ENCODE data around the gene PHF23. TPM values are rescaled to one million over a fixed set of nuclear protein-coding genes. Genes with fewer than 3 reads are reported as not detected.

The PHF23 gene
- total and polyA plus RNA-seq, 3 experiments from 2014 or later = 25.8 to 51.9 (median 48.0) TPM

GRCh38 chr17:7241783-7242716 lies 2.8 kb upstream of the PHF23 start, which contains the start of gene GABARAP:
TSS of gene GABARAP (minus strand) at chr17:7242449. CDS start at chr17:7242330, 119 bp downstream.
- H3K27me3 ChIP-seq (ENCODE audit: insufficient read depth, low read length, poor library complexity, severe bottlenecking) = no peaks in the 10 kb centered on the region
- ChIA-PET CTCF (interaction anchor here (0.6 to 2.8 kb wide), 12 partner anchors 9 to 610 kb away, joined by 3 to 13 read pairs (median 3); partner anchors contain the start of genes ACADVL, CLDN7, CTDNEP1 and DLG4), POLR2A (interaction anchor here (1.0 to 4.3 kb wide), 10 partner anchors 8 to 206 kb away, joined by 4 to 16 read pairs (median 8); partner anchors contain the start of genes ACADVL, ACAP1, CTDNEP1 and DLG4)
- Mint-ChIP-seq H3K4me1 (peaks cover 41 to 48% (median 43%) of the 10 kb centered on the region in 3 donors), H3K27ac (peak within 1 kb of the TSS; percentile 96 to 100 (median 99)), H3K4me3 (peak within 1 kb of the TSS; percentile 93 to 98 (median 96)), H3K9me3 (peaks cover 0 to 3% (median 0%) of the 10 kb centered on the region in 5 donors), H3K27me3 (peaks cover 0 to 11% of the 10 kb centered on the region in 2 donors), H3K36me3 (peaks cover 0 to 71% (median 22%) of the 10 kb centered on the region in 3 donors)
- H3K27ac ChIP-seq (ENCODE audit: low read depth, low read length) = peak within 1 kb of the TSS; percentile 69
- peaks cover 35% of the 10 kb centered on the region for H3K36me3 ChIP-seq (ENCODE audit: insufficient read depth, low read length)
- peak; percentile 88 to 94 (median 90) for DNase-seq
- H3K4me3 ChIP-seq (ENCODE audit: low read length) = peak within 1 kb of the TSS; percentile 78
- H3K9me3 ChIP-seq (ENCODE audit: low read length) = no peaks in the 10 kb centered on the region
- peaks cover 35% of the 10 kb centered on the region for H3K4me1 ChIP-seq (ENCODE audit: insufficient read depth, low read length)

DNA sequence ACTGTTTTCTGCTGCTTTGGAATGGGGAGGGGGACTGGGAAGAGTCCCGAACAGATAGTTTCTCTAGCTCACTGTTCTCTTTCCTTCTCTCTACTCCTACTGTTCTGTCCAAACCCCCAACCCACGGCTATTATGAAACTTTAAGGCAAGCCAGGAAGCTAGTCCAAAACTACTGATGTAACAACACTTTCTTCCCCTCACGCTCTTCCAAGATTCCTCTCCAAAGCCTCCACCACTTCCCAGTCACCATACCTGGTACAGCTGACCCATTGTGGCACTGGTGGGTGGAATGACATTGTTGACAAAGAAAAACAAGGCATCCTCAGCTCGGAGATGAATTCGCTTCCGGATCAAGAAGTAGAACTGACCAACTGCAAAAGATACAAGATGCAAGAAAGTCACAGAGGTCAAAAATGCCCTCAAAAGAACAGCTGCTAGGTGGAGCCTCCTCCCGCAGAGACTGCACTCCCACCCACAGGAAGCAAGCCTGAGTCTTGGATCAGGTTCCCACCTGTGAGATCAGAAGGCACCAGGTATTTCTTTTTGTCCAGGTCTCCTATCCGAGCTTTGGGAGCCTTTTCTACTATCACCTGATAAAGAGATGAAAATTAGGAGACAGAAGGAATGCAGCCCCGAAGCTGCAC lies 2.0 kb upstream of the PHF23 start:
- H3K4me3 Mint-ChIP-seq = peak overlapping the region; percentile 93 to 98 (median 96)
- Histone ChIP-seq H3K27me3 (ENCODE audit: insufficient read depth, low read length, poor library complexity, severe bottlenecking) (no peaks in the 10 kb centered on the region), H3K27ac (ENCODE audit: low read depth, low read length) (peak overlapping the region; percentile 69), H3K9me3 (ENCODE audit: low read length) (no peaks in the 10 kb centered on the region), H3K4me3 (ENCODE audit: low read length) (peak overlapping the region; percentile 78), H3K36me3 (ENCODE audit: insufficient read depth, low read length) (peaks cover 26% of the 10 kb centered on the region), H3K4me1 (ENCODE audit: insufficient read depth, low read length) (peaks cover 35% of the 10 kb centered on the region)
- H3K27ac Mint-ChIP-seq = peak overlapping the region; percentile 96 to 100 (median 99)
- H3K4me1 Mint-ChIP-seq = peaks cover 43 to 50% (median 47%) of the 10 kb centered on the region in 3 donors
- ChIA-PET CTCF (interaction anchor here (1.1 to 2.6 kb wide), 3 partner anchors 21 to 195 kb away, joined by 3 to 13 read pairs (median 3); partner anchors contain the start of genes ACADVL, CLDN7 and DLG4), POLR2A (interaction anchor here (1.5 to 4.3 kb wide), 4 partner anchors 10 to 95 kb away, joined by 4 to 16 read pairs (median 10); partner anchors contain the start of genes ACAP1, CTDNEP1, ELP5 and NEURL4)
- H3K27me3 Mint-ChIP-seq = peaks cover 0 to 11% of the 10 kb centered on the region in 2 donors
- peaks cover 0 to 3% (median 0%) of the 10 kb centered on the region in 5 donors for H3K9me3 Mint-ChIP-seq
- peaks cover 0 to 71% (median 20%) of the 10 kb centered on the region in 3 donors for H3K36me3 Mint-ChIP-seq
- DNase-seq = no peak

DNA sequence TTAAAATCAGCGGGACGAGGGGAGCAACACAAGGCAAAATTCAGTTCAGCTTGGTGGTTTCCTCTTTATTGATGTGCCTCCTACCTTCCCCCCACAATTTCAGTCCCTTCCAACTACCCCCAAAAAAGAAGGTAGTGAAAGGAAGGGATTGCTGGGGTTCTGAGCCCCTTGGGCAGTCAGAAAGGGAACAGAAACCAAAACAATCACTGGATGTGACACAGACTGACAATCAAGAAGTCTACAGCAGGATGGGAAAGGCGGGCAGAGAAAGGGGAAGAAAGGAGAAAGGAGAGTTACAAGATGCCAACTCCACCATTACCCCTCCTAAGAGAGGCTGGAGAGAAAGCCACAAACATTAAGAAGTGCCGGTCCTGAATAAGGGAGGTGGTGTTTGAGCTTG lies 1.1 kb upstream of the PHF23 start:
- CTCF ChIA-PET = interaction anchor here (1.2 to 2.6 kb wide), 2 partner anchors 9 to 20 kb away, joined by 5 to 13 read pairs; partner anchors contain the start of genes ACADVL and DLG4
- no peak overlapping the region for H3K27ac ChIP-seq (ENCODE audit: low read depth, low read length)
- POLR2A ChIA-PET = interaction anchor here (0.7 to 4.3 kb wide), 4 partner anchors 11 to 343 kb away, joined by 3 to 31 read pairs (median 10); partner anchors contain the start of genes ACADVL, CTDNEP1, DLG4 and ELP5
- H3K27me3 Mint-ChIP-seq = peaks cover 0 to 11% of the 10 kb centered on the region in 2 donors
- no peak for DNase-seq
- peaks cover 0 to 3% (median 0%) of the 10 kb centered on the region in 5 donors for H3K9me3 Mint-ChIP-seq
- no peaks in the 10 kb centered on the region for H3K27me3 ChIP-seq (ENCODE audit: insufficient read depth, low read length, poor library complexity, severe bottlenecking)
- H3K9me3 ChIP-seq (ENCODE audit: low read length) = no peaks in the 10 kb centered on the region
- no peak overlapping the region for H3K4me3 ChIP-seq (ENCODE audit: low read length)
- peaks cover 26% of the 10 kb centered on the region for H3K36me3 ChIP-seq (ENCODE audit: insufficient read depth, low read length)
- H3K36me3 Mint-ChIP-seq = peaks cover 0 to 73% (median 23%) of the 10 kb centered on the region in 3 donors
- H3K27ac Mint-ChIP-seq = peak overlapping the region in 7 of 8 donors; percentile 88 to 100 (median 99)
- peaks cover 35% of the 10 kb centered on the region for H3K4me1 ChIP-seq (ENCODE audit: insufficient read depth, low read length)
- H3K4me1 Mint-ChIP-seq = peaks cover 42 to 57% (median 47%) of the 10 kb centered on the region in 3 donors
- H3K4me3 Mint-ChIP-seq = peak overlapping the region; percentile 93 to 99 (median 96)

- Mint-ChIP-seq H3K27me3 (peaks cover 0 to 11% of the 10 kb centered on the region in 2 donors), H3K4me1 (peaks cover 54 to 72% (median 61%) of the 10 kb centered on the region in 3 donors), H3K27ac (peak overlapping the region; percentile 85 to 99 (median 96)), H3K9me3 (peaks cover 0 to 3% (median 0%) of the 10 kb centered on the region in 5 donors), H3K36me3 (peaks cover 0 to 75% (median 21%) of the 10 kb centered on the region in 3 donors), H3K4me3 (peak overlapping the region; percentile 93 to 99 (median 96))
- H3K4me3 ChIP-seq (ENCODE audit: low read length) = peak overlapping the region; percentile 83
- H3K27me3 ChIP-seq (ENCODE audit: insufficient read depth, low read length, poor library complexity, severe bottlenecking) = no peaks in the 10 kb centered on the region
- peaks cover 45% of the 10 kb centered on the region for H3K4me1 ChIP-seq (ENCODE audit: insufficient read depth, low read length)
- no peaks in the 10 kb centered on the region for H3K9me3 ChIP-seq (ENCODE audit: low read length)
- POLR2A ChIA-PET = interaction anchor here (0.7 to 4.3 kb wide), 7 partner anchors 12 to 449 kb away, joined by 4 to 31 read pairs (median 6); partner anchors contain the start of genes ACADVL, CTDNEP1, DLG4 and ELP5
- H3K27ac ChIP-seq (ENCODE audit: low read depth, low read length) = peak overlapping the region; percentile 90
- peak in 3 of 5 donors; percentile 11 to 65 (median 50) for DNase-seq
- H3K36me3 ChIP-seq (ENCODE audit: insufficient read depth, low read length) = peaks cover 20% of the 10 kb centered on the region
- CTCF ChIA-PET = interaction anchor here (0.9 to 1.6 kb wide), 4 partner anchors 13 to 449 kb away, joined by 4 read pairs; partner anchors contain the start of genes CTDNEP1 and TP53
These were observed 702 bp downstream of the PHF23 start for GRCh38 chr17:7238420-7239090.

DNA sequence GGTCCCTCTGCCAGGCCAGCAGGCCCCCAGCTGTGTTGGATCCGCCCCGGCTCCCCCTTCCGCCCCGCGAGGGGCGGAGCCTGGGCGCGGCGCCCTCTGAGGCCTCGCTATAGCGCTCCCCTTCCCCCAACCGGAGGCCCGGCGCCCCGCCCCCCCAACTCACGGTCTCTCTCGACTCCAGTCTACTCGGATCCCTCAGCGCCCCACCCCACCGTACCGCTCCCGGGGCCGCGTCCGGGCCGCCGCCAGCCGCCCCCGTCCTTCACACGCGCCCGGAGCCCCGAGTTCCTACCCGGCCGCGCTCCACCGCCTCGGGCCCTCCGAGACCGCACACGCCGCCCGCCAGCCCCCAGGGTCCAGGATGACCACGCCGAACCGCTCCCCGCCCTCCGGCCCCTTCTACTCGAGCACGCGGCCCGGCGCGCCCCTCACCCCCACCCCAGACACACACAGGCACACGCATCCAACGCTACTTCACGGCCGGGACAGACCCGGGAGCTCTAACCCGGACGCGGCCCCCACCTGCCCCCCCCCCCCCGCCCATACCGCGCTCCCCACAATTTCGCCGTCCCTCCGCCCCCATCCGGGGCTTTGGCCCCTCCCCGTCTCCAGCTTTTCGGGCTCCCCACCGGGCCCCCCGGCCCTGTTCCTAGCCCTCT lies 1.4 kb downstream of the PHF23 start:
- Histone ChIP-seq H3K4me3 (ENCODE audit: low read length) (peak overlapping the region; percentile 34), H3K27ac (ENCODE audit: low read depth, low read length) (peak overlapping the region; percentile 29), H3K4me1 (ENCODE audit: insufficient read depth, low read length) (peaks cover 46% of the 10 kb centered on the region), H3K27me3 (ENCODE audit: insufficient read depth, low read length, poor library complexity, severe bottlenecking) (no peaks in the 10 kb centered on the region), H3K9me3 (ENCODE audit: low read length) (no peaks in the 10 kb centered on the region), H3K36me3 (ENCODE audit: insufficient read depth, low read length) (peaks cover 20% of the 10 kb centered on the region)
- H3K4me1 Mint-ChIP-seq = peaks cover 55 to 74% (median 63%) of the 10 kb centered on the region in 3 donors
- CTCF ChIA-PET = interaction anchor here (0.9 to 1.6 kb wide), 5 partner anchors 14 to 450 kb away, joined by 4 read pairs; partner anchors contain the start of genes CTDNEP1, DLG4 and TP53
- H3K27ac Mint-ChIP-seq = peak overlapping the region; percentile 13 to 99 (median 82)
- H3K36me3 Mint-ChIP-seq = peaks cover 0 to 73% (median 21%) of the 10 kb centered on the region in 3 donors
- POLR2A ChIA-PET = interaction anchor here (0.7 to 4.3 kb wide), 8 partner anchors 13 to 449 kb away, joined by 3 to 31 read pairs (median 5); partner anchors contain the start of genes ACADVL, CTDNEP1, DLG4 and ELP5
- H3K9me3 Mint-ChIP-seq = peaks cover 0 to 3% (median 0%) of the 10 kb centered on the region in 5 donors
- H3K4me3 Mint-ChIP-seq = peak overlapping the region; percentile 93 to 99 (median 96)
- peaks cover 0 to 8% of the 10 kb centered on the region in 2 donors for H3K27me3 Mint-ChIP-seq
- peak; percentile 64 to 88 (median 75) for DNase-seq

DNA sequence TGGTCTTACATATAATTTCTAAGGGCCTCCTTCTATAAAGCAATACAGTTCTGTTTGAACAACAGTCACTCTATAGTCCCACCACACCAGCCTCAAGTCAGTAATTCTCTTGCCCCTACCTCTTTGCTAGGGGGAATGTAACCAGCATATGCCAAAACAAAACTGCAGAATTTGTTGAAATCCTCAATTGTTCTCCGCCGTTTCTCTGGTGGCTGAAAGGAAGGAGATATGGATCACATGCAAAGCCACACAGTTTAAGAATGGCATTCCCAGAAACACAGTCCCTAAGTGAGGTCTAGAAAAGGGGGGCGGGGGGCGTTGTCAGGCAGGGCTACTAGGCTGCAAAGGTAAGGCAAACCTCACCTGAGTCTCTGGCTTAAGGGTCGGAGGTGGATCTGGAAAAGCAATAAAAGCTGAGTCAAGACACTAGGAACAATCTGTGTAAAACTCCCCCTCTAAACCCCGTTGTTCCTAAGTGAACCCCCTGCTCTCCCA lies 1.9 kb downstream of the PHF23 start:
- H3K9me3 ChIP-seq (ENCODE audit: low read length) = no peaks in the 10 kb centered on the region
- DNase-seq = no peak
- peaks cover 52% of the 10 kb centered on the region for H3K4me1 ChIP-seq (ENCODE audit: insufficient read depth, low read length)
- Mint-ChIP-seq H3K27ac (peak overlapping the region; percentile 13 to 99 (median 82)), H3K4me3 (peak overlapping the region; percentile 93 to 99 (median 96)), H3K27me3 (peaks cover 0 to 5% of the 10 kb centered on the region in 2 donors), H3K36me3 (peaks cover 0 to 70% (median 20%) of the 10 kb centered on the region in 3 donors), H3K9me3 (no peaks in the 10 kb centered on the region), H3K4me1 (peaks cover 55 to 75% (median 62%) of the 10 kb centered on the region in 3 donors)
- POLR2A ChIA-PET = interaction anchor here (0.5 to 4.3 kb wide), 5 partner anchors 14 to 202 kb away, joined by 3 to 31 read pairs (median 11); partner anchors contain the start of genes ACADVL, CTDNEP1, DLG4 and ELP5
- H3K27ac ChIP-seq (ENCODE audit: low read depth, low read length) = peak overlapping the region; percentile 17
- CTCF ChIA-PET = interaction anchor here (1.2 to 1.6 kb wide), 2 partner anchors 17 to 18 kb away, joined by 4 read pairs; partner anchors contain the start of gene DLG4
- H3K27me3 ChIP-seq (ENCODE audit: insufficient read depth, low read length, poor library complexity, severe bottlenecking) = no peaks in the 10 kb centered on the region
- H3K4me3 ChIP-seq (ENCODE audit: low read length) = peak overlapping the region; percentile 34
- H3K36me3 ChIP-seq (ENCODE audit: insufficient read depth, low read length) = peaks cover 20% of the 10 kb centered on the region

Data from CD8-positive, alpha-beta memory T cell (primary cell).